Measurements from ENCODE around the gene INPP5D. TPM values are rescaled to one million over a fixed set of nuclear protein-coding genes. Genes with fewer than 3 reads are reported as not detected.
A peak's percentile ranks its signal among the peaks of the same experiment; 100 is the strongest.
"Not testable (repeated sequence)": the region's sequence is repeated elsewhere in the genome, so short reads cannot be mapped to it uniquely, and the experiment has no call there.

Gene INPP5D
- total and polyA plus RNA-seq, 7 experiments from 2014 or later = 41.0 to 232 (median 122) TPM

DNA sequence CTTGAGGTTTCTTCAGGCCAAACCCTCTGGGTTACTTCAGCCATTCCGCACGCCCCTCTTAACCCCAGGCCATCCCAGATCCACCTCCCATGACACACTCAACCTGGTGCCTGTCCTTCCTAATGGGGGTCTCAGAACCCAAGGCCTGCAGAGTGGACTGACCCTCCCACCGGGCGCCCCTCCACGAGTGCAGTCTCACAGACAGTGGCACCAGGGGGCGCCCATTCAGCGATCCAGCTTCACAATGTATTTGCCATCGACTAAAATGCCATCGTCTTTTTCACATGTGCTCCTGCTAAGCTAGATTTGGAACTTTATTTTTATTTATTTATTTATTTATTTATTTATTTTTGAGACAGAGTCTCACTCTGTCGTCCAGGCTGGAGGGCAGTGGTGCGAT, 38.5 kb downstream of the INPP5D start:
- peaks cover 0 to 2% (median 0%) of the 10 kb centered on the region in 11 donors for H3K9me3 Mint-ChIP-seq
- Histone ChIP-seq H3K36me3 (ENCODE audit: control insufficient read depth in 2 of 3, insufficient read depth in 3 of 3, low read length in 3 of 3) (peaks cover 0 to 7% (median 5%) of the 10 kb centered on the region in 3 experiments), H3K9me3 (ENCODE audit: control insufficient read depth in 2 of 3, low read length in 3 of 3) (no peaks in the 10 kb centered on the region), H3K27ac (ENCODE audit: low read depth, low read length) (no peak overlapping the region), H3K27me3 (ENCODE audit: control insufficient read depth in 2 of 2, insufficient read depth in 2 of 2, low read length in 2 of 2) (no peaks in the 10 kb centered on the region), H3K4me3 (ENCODE audit: low read length) (no peak overlapping the region), H3K4me1 (ENCODE audit: control insufficient read depth in 2 of 2, insufficient read depth in 2 of 2, low read length in 2 of 2) (peaks cover 18 to 38% of the 10 kb centered on the region in 2 donors)
- H3K4me3 Mint-ChIP-seq = peak overlapping the region in 2 of 10 donors; percentile 16 to 67
- CTCF ChIA-PET = interaction anchor here (1.3 to 1.7 kb wide), 2 partner anchors 39 to 44 kb away, joined by 3 to 6 read pairs; partner anchors contain the start of gene INPP5D
- POLR2A ChIA-PET = no interaction called here
- DNase-seq (no peak), ATAC-seq (no peak)
- intact Hi-C loops (cut with micrococcal nuclease) = loop anchor here in 1 of 2 donors (5.0 kb wide), 1 partner anchor 36 kb away; the partner anchor contains the start of gene INPP5D
- H3K27me3 Mint-ChIP-seq = no peaks in the 10 kb centered on the region
- peak overlapping the region in 4 of 9 donors; percentile 16 to 69 (median 36) for H3K27ac Mint-ChIP-seq
- H3K36me3 Mint-ChIP-seq = peaks cover 6 to 50% (median 26%) of the 10 kb centered on the region in 5 donors
- H3K4me1 Mint-ChIP-seq = peaks cover 57 to 86% (median 79%) of the 10 kb centered on the region in 7 donors

DNA sequence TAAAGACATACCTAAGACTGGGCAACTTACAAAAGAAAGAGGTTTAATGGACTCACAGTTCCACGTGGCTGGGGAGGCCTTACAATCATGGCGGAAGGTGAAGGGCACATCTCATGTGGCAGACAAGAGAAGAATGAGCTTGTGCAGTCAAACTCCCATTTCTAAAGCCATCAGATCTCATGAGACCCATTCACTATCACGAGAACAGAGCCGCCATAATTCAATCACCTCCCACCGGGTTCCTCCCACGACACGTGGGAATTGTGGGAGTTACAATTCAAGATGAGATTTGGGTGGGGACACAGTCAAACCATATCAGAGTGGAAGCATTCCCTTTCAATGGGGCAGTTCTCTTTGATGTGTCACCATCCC, 39.7 kb downstream of the INPP5D start:
- H3K4me3 ChIP-seq (ENCODE audit: low read length) = peak overlapping the region; percentile 15
- peaks cover 58 to 85% (median 79%) of the 10 kb centered on the region in 7 donors for H3K4me1 Mint-ChIP-seq
- H3K27ac ChIP-seq (ENCODE audit: low read depth, low read length); H3K9me3 ChIP-seq (ENCODE audit: control insufficient read depth in 2 of 3, low read length in 3 of 3); ATAC-seq; H3K9me3 Mint-ChIP-seq; H3K27me3 ChIP-seq (ENCODE audit: control insufficient read depth in 2 of 2, insufficient read depth in 2 of 2, low read length in 2 of 2); H3K36me3 ChIP-seq (ENCODE audit: control insufficient read depth in 2 of 3, insufficient read depth in 3 of 3, low read length in 3 of 3); DNase-seq; H3K27me3 Mint-ChIP-seq: not testable (repeated sequence)
- H3K4me3 Mint-ChIP-seq = peak overlapping the region in 9 of 10 donors; percentile 46 to 82 (median 71)
- H3K27ac Mint-ChIP-seq = peak overlapping the region in 6 of 9 donors; percentile 10 to 88 (median 41)
- intact Hi-C loops (cut with micrococcal nuclease) = loop anchor here (1.0 to 5.0 kb wide), 3 partner anchors 17 to 40 kb away; partner anchors contain the start of gene INPP5D (in 2 of the 2)
- ChIA-PET CTCF (interaction anchor here (1.3 to 2.2 kb wide), 3 partner anchors 40 to 46 kb away, joined by 3 to 10 read pairs (median 6); partner anchors contain the start of gene INPP5D), POLR2A (interaction anchor here (0.6 to 1.4 kb wide), 3 partner anchors 15 to 37 kb away, joined by 3 to 5 read pairs (median 4); no protein-coding TSS in a partner anchor)
- H3K4me1 ChIP-seq (ENCODE audit: control insufficient read depth in 2 of 2, insufficient read depth in 2 of 2, low read length in 2 of 2) = peaks cover 25 to 43% of the 10 kb centered on the region in 2 donors
- H3K36me3 Mint-ChIP-seq = peaks cover 6 to 56% (median 26%) of the 10 kb centered on the region in 5 donors

DNA sequence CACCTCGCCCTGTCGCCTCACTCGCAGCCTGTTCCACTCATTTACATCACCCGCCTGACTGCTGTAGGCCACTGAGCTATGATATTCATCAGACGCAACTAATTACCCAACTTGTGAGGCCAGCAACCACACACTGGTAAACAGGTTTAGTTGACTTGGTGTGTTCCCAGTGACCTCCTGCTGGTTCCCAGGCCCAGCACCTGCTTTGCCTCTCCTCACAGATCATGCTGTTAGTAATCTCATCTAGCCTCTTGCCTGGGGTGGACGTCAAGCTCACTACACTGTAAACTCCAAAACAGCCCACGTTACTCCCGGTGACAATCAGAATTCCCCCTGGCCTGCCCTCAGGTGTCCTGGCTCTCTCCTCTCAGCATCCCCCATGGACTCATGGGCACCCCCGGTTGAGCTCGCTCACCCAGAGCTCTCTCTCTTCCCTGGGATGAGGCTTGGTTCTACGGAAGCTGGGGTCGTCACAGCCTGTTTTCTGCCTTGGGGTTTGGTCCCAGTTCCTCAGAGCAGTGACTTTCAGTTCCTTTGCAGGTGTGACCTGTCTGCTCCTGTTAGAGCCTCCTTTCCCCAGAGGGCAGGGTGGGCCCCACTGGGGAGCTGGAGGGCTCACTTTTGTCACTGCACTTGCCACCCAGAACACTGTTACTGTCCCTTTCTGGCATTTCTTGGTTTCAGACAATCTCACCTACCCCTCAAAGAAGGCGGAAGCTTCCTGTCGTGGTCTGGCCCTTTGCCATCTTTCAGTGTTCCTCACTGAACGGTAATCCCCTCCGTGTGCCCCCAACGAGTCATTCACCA, 40.3 kb downstream of the INPP5D start:
- peak overlapping the region; percentile 59 to 83 (median 72) for H3K4me3 Mint-ChIP-seq
- Histone ChIP-seq H3K27me3 (ENCODE audit: control insufficient read depth in 2 of 2, insufficient read depth in 2 of 2, low read length in 2 of 2) (no peaks in the 10 kb centered on the region), H3K4me3 (ENCODE audit: low read length) (peak overlapping the region; percentile 15), H3K36me3 (ENCODE audit: control insufficient read depth in 2 of 3, insufficient read depth in 3 of 3, low read length in 3 of 3) (peaks cover 0 to 8% (median 5%) of the 10 kb centered on the region in 3 experiments), H3K9me3 (ENCODE audit: control insufficient read depth in 2 of 3, low read length in 3 of 3) (no peaks in the 10 kb centered on the region), H3K27ac (ENCODE audit: low read depth, low read length) (no peak overlapping the region), H3K4me1 (ENCODE audit: control insufficient read depth in 2 of 2, insufficient read depth in 2 of 2, low read length in 2 of 2) (peaks cover 31 to 48% of the 10 kb centered on the region in 2 donors)
- ChIA-PET POLR2A (interaction anchor here (0.6 to 1.5 kb wide), 8 partner anchors 9 to 39 kb away, joined by 3 to 8 read pairs (median 4); no protein-coding TSS in a partner anchor), CTCF (interaction anchor here (1.1 to 2.2 kb wide), 3 partner anchors 40 to 47 kb away, joined by 3 to 10 read pairs (median 6); partner anchors contain the start of gene INPP5D)
- peaks cover 6 to 55% (median 28%) of the 10 kb centered on the region in 5 donors for H3K36me3 Mint-ChIP-seq
- H3K9me3 Mint-ChIP-seq = peaks cover 0 to 7% (median 0%) of the 10 kb centered on the region in 11 donors
- intact Hi-C loops (cut with micrococcal nuclease) = loop anchor here (1.0 to 2.0 kb wide), 2 partner anchors 18 to 40 kb away; partner anchors contain the start of gene INPP5D (in 1 of the 2)
- peak; percentile 73 for ATAC-seq
- H3K4me1 Mint-ChIP-seq = peaks cover 55 to 86% (median 78%) of the 10 kb centered on the region in 7 donors
- peak overlapping the region; percentile 12 to 88 (median 76) for H3K27ac Mint-ChIP-seq
- no peaks in the 10 kb centered on the region for H3K27me3 Mint-ChIP-seq
- DNase-seq = peak in 7 of 9 donors; percentile 32 to 57 (median 45)

DNA sequence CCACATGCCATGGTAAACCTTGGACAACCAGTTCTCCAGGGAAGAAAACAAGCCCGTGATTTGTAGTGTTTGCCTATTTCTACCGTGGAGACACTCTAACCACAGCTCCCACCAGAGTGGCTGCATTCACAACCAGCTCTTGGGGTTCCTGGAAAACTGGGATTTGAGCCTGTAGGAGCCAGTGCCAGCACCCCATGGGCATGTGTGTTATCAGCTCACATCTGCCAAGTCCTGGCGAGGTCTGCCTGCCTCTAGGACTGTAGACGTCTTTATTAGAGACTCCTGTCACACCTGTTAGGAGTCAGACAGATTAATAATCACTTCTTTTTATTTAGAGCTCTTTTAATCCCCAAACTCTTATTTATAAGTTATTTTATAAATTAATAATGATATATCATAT, 41.0 kb downstream of the INPP5D start:
- H3K27me3 Mint-ChIP-seq = no peaks in the 10 kb centered on the region

DNA sequence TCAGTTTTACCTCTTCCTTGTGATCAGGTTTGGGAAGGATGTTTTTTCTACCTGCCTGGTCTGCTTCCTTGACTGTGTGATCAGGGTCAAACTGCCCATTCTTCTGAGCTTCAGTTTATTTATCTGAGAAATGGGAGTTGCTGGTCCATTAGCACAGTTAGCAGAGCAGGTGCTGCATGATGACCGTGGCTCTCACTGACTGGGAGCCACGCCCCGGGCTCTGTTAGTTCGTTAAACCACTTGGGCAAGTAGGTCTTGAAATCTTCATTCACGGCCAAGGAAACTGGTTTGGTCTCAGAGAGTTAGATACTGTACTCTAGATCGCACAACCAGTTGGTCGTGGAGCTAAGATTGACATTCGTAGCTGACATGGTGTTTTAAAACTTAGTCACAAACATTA, 41.7 kb downstream of the INPP5D start:
- H3K4me3 Mint-ChIP-seq = peak overlapping the region in 4 of 10 donors; percentile 16 to 54 (median 23)
- peaks cover 0 to 7% (median 0%) of the 10 kb centered on the region in 11 donors for H3K9me3 Mint-ChIP-seq
- H3K27me3 Mint-ChIP-seq = no peaks in the 10 kb centered on the region
- peaks cover 0 to 12% (median 5%) of the 10 kb centered on the region in 3 experiments for H3K36me3 ChIP-seq (ENCODE audit: control insufficient read depth in 2 of 3, insufficient read depth in 3 of 3, low read length in 3 of 3)
- H3K4me1 Mint-ChIP-seq = peaks cover 55 to 92% (median 85%) of the 10 kb centered on the region in 7 donors
- peaks cover 6 to 55% (median 33%) of the 10 kb centered on the region in 5 donors for H3K36me3 Mint-ChIP-seq
- no peak overlapping the region for H3K27ac ChIP-seq (ENCODE audit: low read depth, low read length)
- ChIA-PET CTCF (interaction anchor here (0.9 to 2.2 kb wide), 3 partner anchors 42 to 149 kb away, joined by 3 to 10 read pairs (median 3); partner anchors contain the start of gene INPP5D), POLR2A (interaction anchor here (0.6 to 1.5 kb wide), 7 partner anchors 12 to 301 kb away, joined by 3 to 8 read pairs (median 3); no protein-coding TSS in a partner anchor)
- no peak overlapping the region for H3K27ac Mint-ChIP-seq
- H3K4me1 ChIP-seq (ENCODE audit: control insufficient read depth in 2 of 2, insufficient read depth in 2 of 2, low read length in 2 of 2) = peaks cover 45 to 48% of the 10 kb centered on the region in 2 donors
- DNase-seq (no peak), ATAC-seq (no peak)
- no peaks in the 10 kb centered on the region for H3K27me3 ChIP-seq (ENCODE audit: control insufficient read depth in 2 of 2, insufficient read depth in 2 of 2, low read length in 2 of 2)
- H3K4me3 ChIP-seq (ENCODE audit: low read length) = no peak overlapping the region
- H3K9me3 ChIP-seq (ENCODE audit: control insufficient read depth in 2 of 3, low read length in 3 of 3) = no peaks in the 10 kb centered on the region
- intact Hi-C loops (cut with micrococcal nuclease) = loop anchor here in 1 of 2 donors (2.0 kb wide), 1 partner anchor 19 kb away; no protein-coding TSS in a partner anchor

More for the DNA sequence above, 41.0 kb downstream of the INPP5D start:
- H3K4me1 ChIP-seq (ENCODE audit: control insufficient read depth in 2 of 2, insufficient read depth in 2 of 2, low read length in 2 of 2) = peaks cover 38 to 48% of the 10 kb centered on the region in 2 donors
- no peaks in the 10 kb centered on the region for H3K27me3 ChIP-seq (ENCODE audit: control insufficient read depth in 2 of 2, insufficient read depth in 2 of 2, low read length in 2 of 2)
- Mint-ChIP-seq H3K9me3 (peaks cover 0 to 7% (median 0%) of the 10 kb centered on the region in 11 donors), H3K4me1 (peaks cover 55 to 88% (median 82%) of the 10 kb centered on the region in 7 donors), H3K27ac (peak overlapping the region; percentile 12 to 88 (median 76)), H3K36me3 (peaks cover 6 to 56% (median 33%) of the 10 kb centered on the region in 5 donors), H3K4me3 (peak overlapping the region; percentile 59 to 83 (median 72))
- CTCF ChIA-PET = interaction anchor here (1.1 to 2.2 kb wide), 2 partner anchors 41 to 47 kb away, joined by 3 to 10 read pairs; partner anchors contain the start of gene INPP5D
- peaks cover 0 to 12% (median 5%) of the 10 kb centered on the region in 3 experiments for H3K36me3 ChIP-seq (ENCODE audit: control insufficient read depth in 2 of 3, insufficient read depth in 3 of 3, low read length in 3 of 3)
- ATAC-seq = no peak
- no peak overlapping the region for H3K27ac ChIP-seq (ENCODE audit: low read depth, low read length)
- no peak for DNase-seq
- peak overlapping the region; percentile 15 for H3K4me3 ChIP-seq (ENCODE audit: low read length)
- POLR2A ChIA-PET = interaction anchor here (0.6 to 1.5 kb wide), 7 partner anchors 10 to 40 kb away, joined by 3 to 8 read pairs (median 3); no protein-coding TSS in a partner anchor
- intact Hi-C loops (cut with micrococcal nuclease) = loop anchor here in 1 of 2 donors (2.0 kb wide), 1 partner anchor 18 kb away; no protein-coding TSS in a partner anchor
- no peaks in the 10 kb centered on the region for H3K9me3 ChIP-seq (ENCODE audit: control insufficient read depth in 2 of 3, low read length in 3 of 3)

Measured in naive thymus-derived CD4-positive, alpha-beta T cell (primary cell).